Measurements from ENCODE around the gene STMND1.

Gene STMND1

DNA sequence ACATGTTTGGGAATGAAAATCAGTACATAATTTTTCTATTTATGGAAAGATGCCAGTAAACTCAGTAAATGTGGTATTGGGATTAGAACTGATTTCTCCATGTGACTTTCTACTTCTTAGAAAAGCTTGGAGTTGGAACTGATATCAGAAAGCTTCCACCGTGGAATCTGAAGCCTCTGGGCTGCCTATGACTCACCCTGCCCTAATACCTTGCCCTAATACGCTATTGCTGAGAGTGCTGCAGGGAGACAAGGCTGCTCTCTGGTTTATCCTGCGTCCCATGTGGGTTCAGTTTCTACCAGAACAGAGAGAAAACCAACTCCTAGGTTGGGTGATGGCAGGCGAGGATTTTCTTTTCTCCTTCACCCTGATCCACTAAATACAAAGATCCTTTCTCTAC is 3.3 kb upstream of the STMND1 start:
- no peak for DNase-seq (ENCODE audit: low spot score)

DNA sequence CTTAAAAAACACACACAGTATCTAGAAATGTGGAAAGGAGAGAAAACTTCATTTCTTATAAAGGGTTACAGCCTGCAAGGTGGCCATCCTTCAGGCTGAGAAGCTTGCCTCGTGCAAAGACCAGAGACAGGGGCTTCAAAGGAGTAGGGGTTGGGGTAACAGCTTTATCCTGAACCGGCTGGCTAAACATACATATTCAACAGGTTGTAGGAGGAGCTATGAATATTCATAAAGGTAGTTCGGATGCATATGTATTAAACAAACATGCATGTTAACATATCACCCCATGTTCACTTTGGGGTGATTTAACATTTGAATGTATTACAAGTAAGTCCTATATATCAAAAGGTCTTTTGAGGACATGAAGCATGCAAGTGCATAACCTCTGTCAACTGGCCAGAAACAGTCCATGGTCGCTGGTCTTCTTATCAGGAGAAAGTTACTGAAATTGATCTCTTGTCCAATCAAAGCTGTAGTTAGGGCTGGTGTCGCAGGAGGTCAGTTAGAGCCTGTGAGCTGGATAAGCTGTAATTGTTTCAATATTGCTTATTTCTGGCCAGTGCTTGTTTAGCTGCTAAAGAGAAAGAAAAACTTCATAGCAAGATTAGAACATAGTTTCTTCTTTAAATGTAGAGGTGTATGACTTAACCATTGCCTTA is 2.3 kb upstream of the STMND1 start:
- DNase-seq (ENCODE audit: low spot score), result no peak

DNA sequence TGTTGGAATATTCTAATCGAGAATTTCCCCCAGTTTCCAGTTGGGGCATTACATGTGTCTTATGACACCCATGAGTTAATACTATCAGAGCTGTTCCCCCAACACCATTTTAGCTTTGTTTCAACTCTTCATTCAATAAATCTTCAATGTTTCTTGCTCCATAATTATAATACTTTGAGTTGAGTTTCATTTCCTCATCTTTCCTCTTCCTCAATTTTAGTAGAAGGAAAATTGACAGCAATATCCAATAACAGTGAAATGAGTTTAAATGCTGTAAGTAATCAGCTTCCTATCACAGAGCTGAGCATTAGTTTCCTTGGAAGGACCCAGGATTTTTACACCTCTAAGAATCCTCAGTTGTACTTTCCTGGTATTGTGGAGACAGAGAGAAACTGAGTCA is 1.0 kb upstream of the STMND1 start:
- no peak for DNase-seq (ENCODE audit: low spot score)

DNA sequence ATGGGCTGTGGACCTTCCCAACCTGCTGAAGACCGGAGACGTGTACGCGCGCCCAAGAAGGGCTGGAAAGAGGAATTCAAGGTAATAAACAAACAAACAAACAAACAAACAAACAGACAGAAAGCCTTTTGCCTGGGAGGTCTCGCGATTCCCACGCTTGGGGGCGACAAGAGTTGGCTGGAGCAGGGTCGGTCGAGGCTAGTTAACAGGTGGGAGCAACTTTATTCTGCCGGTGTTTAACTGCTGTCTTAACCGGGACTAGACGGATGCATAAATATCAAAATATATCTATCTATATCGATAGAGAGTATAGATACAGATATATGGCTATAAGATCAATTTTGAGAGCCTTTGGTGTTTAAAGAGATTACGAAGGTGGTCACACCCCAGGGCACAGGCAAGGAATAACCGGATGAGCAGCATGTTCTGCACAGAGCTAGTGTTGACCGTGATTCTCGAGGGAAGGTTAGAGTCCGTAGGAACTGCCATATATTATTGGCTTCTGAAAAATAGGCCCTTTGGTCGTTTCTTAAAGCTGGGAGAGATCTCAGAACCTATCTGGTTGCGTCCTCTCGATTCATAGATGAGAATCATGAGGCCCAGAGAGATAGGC is 514 bp downstream of the STMND1 start:
- DNase-seq (ENCODE audit: low spot score), result no peak

DNA sequence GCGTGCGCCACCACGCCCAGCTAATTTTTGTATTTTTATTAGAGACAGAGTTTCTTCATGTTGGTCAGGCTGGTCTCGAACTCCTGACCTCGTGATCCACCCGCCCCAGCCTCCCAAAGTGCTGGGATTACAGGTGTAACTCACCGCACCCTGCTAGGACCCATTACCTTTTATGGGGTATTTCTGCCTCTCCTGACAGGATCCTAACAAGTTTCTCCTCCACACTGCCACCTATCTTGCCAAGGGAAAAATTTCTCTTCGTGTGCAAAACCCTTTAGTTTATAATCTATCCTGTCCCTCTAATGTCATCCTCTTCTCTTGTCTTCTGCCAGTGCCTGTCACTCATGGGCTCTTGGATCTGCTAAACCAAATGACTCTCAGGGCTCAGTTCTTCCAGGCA is 1.9 kb downstream of the STMND1 start:
- DNase-seq (ENCODE audit: low spot score), result no peak

DNA sequence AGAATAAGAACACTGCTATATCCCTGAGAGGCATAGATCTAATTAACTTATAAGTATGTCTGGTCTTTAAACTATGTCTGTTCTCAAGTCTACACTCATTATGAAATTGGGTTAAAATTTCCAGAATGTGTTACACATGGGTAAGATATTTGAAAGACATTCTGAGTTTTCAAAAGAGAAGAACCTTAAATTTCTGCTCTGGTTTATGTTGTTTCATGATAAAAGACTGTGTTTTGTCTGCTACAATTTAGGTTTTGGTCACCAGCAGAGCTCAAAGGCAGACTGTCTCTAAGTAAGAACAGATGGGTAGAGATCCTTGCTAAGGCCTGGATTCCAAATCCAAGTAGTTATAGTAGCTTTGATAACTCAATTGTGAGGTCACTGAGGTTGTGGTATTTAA is 6.0 kb downstream of the STMND1 start:
- no peak for DNase-seq (ENCODE audit: low spot score)

DNA sequence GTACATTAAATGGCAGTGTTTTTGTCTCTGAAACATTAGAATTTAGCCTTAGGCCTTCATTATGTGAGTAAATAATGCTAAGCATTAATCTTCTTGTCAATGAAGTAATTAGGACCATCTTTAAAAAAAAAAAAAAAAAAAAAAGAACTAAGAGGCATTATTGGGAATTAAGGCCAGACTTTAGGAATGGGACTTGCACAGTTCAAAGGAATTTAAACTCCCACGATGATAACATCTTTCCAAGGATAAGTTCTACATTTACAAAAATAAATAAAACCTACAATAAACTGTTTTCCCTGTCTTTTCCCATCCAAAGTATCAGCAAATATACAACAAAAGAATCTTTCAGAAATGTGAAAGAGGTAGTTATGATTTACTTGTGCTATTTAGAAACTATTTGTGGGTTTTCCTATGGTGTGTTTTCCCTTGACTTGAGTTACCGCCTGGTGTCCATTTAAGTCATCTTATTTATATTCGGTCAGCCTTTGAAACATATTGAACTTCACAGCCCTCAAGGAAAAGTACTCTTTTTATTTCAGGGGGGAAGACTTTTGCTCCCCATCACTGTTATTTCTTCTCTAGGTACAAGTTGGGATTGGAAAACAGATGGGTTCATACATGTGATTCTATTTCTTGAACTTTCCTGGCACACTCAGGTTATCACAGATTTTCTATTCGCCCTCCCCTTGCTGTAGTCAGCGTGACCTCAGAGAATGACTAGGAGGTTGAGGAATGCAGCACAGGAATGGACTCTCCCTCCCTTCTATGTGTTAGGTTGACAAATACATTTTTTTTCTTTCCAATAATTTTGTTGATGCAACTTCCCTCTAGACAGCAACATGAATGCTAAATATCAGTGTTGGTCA is 13.6 kb downstream of the STMND1 start:
- no peak for DNase-seq (ENCODE audit: low spot score)

DNA sequence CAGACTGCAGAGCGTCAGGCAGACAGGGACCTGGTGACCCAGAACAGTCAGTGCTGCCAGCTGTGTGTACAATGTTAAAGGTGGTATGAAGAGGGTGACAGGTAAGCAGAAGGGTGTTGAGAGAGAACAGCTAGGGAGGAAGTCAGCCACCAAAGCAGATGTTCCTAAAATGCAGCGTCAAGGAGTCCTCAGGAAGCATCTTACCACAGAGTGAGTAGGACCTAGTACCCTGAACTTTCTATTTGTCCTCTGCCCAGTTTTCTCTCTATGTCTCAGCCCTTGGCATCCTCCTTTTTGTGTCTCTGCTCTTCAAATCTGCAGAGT is 14.2 kb downstream of the STMND1 start:
- DNase-seq (ENCODE audit: low spot score), result no peak

DNA sequence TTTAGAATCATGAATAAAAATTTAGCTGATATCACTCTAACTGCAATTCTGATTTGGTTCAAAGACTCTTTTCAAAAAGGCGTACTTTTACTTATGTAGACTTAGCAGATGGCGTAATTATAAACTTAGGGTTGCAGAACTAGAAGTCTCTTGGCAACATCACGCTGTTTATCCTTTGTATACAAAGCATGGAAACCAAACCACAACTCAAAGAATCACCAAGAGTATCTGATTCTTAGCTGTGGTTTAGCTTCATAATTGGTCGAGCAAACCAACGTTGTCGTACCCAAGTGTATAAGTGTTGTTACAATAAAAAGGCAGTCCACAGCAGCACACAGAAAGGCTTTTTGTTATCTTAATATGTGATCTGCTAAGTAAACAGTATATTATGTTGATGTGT is 18.2 kb downstream of the STMND1 start:
- DNase-seq (ENCODE audit: low spot score), result no peak

DNA sequence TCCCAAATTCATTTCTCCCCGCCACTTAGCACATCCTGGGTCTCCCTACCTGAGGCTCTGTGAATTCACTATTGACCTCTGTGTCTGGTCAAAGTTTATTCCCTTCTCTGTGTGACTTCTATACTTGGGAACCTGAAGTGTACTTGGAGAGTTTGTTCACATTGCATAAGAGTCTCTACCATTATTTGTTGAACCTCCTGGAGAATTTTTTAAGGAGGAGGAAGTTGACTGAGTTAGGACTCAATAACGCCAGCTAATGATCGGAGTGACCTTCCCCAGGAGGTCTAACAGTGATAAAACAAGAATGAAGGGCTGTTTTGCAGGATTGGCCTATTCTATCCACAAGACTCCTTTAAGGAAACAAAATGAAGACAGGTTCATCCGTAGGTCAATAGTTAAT is 23.6 kb downstream of the STMND1 start:
- DNase-seq (ENCODE audit: low spot score), result no peak

DNA sequence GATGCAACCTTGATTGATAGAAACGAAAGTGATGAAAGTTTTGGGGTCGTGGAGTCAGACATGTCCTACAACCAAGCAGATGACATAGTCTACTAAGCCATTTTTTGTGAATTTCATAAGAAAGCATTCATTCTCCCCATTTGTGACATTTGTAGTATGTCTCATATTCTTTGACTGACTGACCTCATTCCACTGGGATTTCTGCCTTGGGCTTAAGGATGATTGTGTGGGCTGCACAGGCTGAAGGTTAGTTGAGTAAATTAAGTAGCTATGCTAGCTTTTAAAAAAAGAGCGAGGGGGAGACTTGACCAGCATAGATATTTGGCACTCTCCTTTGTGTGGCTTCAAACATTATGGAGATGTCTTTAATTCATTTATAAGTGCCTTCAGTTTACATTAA is 28.9 kb downstream of the STMND1 start:
- no peak for DNase-seq (ENCODE audit: low spot score)

DNA sequence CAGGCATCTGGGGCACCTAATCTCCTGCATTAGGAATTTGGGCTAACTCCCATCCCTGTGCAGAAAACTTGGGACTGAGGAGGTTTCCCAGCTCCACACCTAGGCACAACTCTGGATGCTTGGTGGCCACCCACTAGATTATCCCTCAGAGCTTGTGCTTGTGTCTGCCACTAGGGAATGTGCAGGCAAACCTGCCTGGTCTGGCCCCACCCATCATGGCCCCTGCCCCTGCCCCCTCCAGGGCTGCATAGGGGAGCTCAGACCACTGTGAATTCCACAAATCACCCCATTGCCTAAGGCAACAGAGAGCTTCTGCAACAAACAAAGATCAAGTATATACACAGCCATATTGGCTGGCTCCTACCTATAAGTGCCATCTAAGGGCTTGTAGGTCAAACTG is 31.1 kb downstream of the STMND1 start:
- DNase-seq (ENCODE audit: low spot score), result no peak

DNA sequence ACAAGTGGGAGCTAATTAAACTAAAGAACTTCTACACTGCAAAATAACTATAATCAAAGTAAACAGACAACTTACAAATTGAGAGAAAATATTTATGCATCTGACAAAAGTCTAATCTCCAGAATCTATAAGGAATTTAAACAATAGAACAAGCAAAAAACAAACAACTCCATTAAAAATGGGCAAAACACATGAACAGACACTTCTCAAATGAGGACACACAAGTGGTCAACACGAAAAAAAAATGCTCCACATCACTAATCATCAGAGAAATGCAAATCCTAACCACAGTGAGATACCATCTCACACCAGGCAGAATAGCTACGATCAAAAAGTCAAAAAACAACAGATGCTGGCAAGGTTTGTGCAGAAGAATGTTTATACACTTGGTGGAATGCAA is 36.2 kb downstream of the STMND1 start:
- DNase-seq (ENCODE audit: low spot score), result no peak

DNA sequence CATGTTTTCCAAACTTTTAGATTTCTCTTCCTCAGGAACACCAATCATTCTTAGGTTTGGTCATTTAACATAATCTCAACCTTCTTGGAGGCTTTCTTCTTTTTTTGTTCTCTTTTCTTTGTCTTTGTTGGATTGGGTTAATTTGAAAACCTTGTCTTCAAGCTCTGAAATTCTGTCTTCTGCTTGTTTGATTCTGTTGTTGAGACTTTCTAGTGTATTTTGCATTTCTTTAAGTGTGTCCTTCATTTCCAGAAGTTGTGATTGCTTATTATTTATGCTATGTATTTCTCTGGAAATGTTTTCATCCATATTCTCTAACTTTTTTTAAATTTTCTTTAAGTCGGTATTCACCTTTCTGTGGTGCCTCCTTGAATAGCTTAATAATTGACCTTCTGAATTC is 42.2 kb downstream of the STMND1 start:
- no peak for DNase-seq (ENCODE audit: low spot score)

DNA sequence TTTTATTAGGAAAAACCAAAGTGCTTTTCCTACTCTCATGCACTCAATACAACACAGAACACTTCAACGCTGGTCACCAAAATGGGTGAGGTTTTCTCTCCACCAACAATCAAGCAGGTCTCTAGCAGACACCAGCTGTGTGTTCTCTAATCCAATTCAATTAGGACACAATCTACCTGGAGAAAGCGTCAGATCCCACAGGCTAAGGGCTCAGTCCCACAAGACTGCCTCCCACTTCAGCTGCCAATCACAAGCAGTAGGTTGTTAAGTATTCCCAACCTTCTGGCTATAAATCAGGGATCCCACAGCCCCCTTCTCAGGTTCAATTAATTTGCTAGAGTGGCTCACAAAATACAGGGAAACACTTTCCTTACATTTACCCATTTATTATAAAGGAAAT is 47.7 kb downstream of the STMND1 start:
- no peak for DNase-seq (ENCODE audit: low spot score)

DNA sequence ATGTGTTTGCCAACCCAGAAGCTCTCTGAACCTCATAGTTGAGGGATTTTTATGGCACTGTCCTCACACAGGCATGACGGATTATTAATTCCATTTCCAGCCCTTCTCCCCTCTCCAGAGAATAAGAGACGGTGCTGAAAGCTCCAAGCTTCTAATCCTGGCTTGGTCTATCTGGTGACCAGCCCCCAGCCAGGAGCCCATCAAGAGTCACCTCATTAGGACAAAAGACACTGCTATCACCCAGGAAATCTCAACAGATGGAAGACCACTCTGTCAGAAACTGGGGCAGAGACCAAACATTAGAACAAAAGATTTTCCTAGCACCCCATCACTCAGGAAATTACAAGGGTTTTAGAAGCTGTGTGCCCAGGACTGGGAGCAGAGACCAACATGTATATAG is 48.2 kb downstream of the STMND1 start:
- no peak for DNase-seq (ENCODE audit: low spot score)

DNA sequence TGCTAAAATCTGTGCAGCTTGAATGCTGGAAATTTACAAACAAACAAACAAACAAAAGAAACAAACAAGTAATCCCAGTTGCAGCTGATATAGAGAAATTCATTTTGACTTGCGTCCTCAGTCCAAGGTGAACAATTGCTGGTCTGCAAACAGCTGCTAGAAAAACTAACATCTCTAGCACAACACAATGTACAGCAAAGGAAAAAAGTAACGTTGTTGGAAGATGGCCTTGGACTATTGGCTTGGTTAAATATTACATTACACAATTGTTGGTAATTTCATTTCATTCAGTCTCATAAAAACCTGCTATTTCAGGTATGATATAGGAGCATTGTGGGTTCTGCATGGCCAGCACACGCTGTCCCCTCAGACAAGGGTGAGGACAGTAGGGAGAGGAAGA is 50.0 kb downstream of the STMND1 start:
- no peak for DNase-seq (ENCODE audit: low spot score)

DNA sequence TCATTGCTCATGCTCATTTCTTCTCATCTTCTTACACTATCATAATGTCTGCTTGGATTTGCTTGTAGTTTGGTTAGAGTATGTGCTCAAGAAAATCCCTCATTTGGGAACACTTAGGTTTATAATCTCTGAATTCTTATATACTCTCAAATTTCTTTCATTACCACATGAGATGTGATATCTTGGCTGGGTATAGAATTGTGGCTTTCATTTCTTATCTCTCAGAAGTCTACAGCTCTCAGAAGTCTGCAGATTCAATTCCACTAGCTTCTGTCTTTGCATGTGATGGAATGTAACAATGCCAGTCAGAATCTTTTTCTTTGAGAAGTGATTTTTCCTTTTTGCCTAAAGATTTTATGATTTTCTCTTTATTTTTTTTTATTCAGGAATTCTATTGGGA is 50.9 kb downstream of the STMND1 start:
- DNase-seq (ENCODE audit: low spot score), result no peak

DNA sequence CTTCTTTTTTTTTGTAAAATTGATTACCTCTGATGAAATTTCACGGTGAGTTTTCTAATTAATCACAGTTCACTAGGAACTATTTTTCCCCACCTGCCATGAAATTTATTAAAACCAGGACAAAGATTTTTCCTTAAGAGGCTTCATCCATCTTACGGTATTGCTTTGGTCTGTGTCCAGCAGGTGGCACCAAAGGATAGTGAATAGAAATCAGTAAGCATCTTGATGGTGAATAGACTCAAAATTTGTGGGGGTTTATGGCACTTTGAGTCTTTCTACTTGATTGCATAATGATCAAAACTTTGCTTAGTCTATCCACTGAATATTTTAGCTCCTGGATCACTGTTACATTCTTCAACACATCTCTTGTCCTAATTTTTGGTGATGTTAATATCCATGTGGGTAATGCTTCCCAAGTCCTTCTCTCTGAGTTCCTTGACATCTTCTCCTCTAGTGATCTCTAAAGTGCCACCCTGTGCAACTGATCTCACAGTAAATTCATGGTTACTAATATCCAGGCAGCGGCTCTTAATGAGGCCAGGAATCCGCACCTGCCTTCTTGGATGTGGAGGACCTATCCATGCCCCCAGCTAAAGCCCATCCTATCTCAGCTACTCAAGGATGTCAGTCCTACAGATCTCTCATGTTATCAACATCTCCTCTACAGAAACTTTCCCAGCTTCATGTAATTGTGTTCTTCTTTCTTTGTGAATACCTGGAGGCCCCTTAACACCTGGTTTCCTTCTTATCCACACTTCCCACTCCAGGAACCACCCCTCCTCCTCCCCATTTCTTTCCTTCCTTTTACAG is 54.5 kb downstream of the STMND1 start:
- peak; percentile 67 for DNase-seq (ENCODE audit: low spot score)

DNA sequence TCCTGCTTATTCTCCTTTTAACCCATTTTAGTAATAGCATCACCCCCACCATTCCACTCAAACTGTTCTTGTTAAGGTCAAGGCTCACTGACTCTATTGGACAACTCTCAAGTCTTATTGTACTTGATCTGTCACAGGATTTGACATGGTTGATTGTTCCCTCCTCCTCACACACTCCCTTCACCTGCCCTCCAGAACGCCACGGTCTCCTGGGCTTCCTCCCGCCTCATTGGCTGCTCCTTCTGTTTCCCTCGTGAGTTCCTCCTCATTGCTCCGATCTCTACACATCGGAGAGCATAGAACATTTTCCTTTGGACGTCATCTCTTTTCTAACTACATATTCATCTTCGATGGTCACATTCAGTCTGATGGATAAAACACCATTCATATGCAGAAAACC is 55.1 kb downstream of the STMND1 start:
- DNase-seq (ENCODE audit: low spot score), result no peak

DNA sequence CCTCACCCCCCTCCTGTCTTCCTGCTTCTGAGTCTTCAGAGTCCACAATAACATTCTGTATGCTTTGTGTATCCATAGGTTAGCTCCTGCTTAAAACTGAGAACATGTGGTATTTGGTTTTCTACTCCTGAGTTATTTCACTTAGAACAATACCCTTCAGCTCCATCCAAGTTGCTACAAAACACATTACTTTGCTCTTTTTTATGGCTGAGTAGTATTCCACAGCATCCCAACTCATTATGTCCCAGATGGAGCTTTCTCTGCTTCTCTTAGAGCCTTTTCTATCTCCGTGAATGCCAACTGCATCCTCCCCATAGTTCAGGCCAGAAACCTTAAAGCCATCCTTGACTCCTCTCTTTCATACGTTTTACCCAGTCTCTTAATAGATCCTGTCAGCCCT is 55.8 kb downstream of the STMND1 start:
- no peak for DNase-seq (ENCODE audit: low spot score)

DNA sequence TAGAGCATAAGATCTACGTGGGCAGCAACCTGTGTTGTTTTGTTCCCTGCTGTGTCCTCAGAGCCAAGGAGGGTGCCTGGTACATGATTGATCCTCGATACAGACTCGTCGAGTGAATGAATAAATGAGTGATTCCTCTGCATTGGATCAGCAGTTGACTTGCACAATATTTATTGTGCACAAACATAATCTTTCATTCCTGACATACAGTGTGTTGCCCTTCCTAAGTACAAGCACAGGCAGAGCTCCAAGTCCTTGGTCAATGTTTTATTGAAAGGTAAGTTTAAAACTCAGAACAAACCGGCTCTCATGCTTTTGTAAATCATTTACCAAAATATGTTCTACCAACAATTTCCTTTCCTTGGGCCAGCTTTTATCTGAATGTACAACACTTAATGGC is 57.4 kb downstream of the STMND1 start:
- DNase-seq (ENCODE audit: low spot score), result no peak

DNA sequence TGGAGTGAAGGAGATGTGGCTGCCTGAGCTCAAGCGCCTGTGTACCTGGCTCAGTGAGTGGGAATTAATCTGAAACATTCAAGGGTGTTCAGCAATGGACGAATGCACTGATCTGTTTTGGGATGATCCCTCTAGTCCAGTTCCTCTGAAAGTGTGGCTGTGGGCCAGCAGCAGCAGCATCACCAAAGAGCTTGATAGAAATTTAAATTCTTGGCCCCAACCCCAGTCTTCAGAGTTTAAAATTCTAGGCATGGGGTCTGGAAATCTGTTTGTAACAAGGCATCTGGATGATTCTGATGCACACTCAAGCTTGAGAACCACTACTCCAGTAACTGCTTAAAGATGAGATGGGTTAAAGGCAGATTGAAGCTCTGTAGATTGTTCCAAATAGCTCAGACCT is 59.2 kb downstream of the STMND1 start:
- no peak for DNase-seq (ENCODE audit: low spot score)

Measured in CD4-positive, alpha-beta T cell treated with Interleukin-2 at 100 ng/mL for 4 hours (primary cell).